ENCODE measurements around the gene IPO13. TPM values are rescaled to one million over a fixed set of nuclear protein-coding genes. Genes with fewer than 3 reads are reported as not detected.

Gene IPO13
- total RNA-seq, 1 donor from 2014 or later: 53.2 TPM

- H3K27me3 Mint-ChIP-seq (ENCODE audit: unreplicated experiment): peaks cover under 1% of the 10 kb centered on the region
- H3K4me3 Mint-ChIP-seq (ENCODE audit: unreplicated experiment): no peak overlapping the region
- DNase-seq: no peak
- no peaks in the 10 kb centered on the region for H3K4me1 Mint-ChIP-seq (ENCODE audit: low read depth, unreplicated experiment)
- no peak overlapping the region for H3K27ac Mint-ChIP-seq (ENCODE audit: unreplicated experiment)
- peaks cover 3% of the 10 kb centered on the region for H3K9me3 Mint-ChIP-seq (ENCODE audit: unreplicated experiment)
- no peaks in the 10 kb centered on the region for H3K36me3 Mint-ChIP-seq (ENCODE audit: unreplicated experiment)
- TF ChIP-seq CTCF (IDR thresholded peaks at IDR 0.05; ENCODE audit: partially characterized antibody, unreplicated experiment): no peak
These were observed 15.6 kb downstream of the IPO13 start for GRCh38 chr1:43962324-43962723.

- Mint-ChIP-seq H3K27me3 (ENCODE audit: unreplicated experiment) (peaks cover under 1% of the 10 kb centered on the region), H3K27ac (ENCODE audit: unreplicated experiment) (no peak overlapping the region), H3K9me3 (ENCODE audit: unreplicated experiment) (peaks cover 3% of the 10 kb centered on the region), H3K36me3 (ENCODE audit: unreplicated experiment) (no peaks in the 10 kb centered on the region), H3K4me3 (ENCODE audit: unreplicated experiment) (no peak overlapping the region), H3K4me1 (ENCODE audit: low read depth, unreplicated experiment) (no peaks in the 10 kb centered on the region)
- DNase-seq: no peak
- no peak for TF ChIP-seq CTCF (IDR thresholded peaks at IDR 0.05; ENCODE audit: partially characterized antibody, unreplicated experiment)
These were observed 16.3 kb downstream of the IPO13 start for GRCh38 chr1:43963006-43963405.

GRCh38 chr1:43963890-43964289 is 17.1 kb downstream of the IPO13 start:
- no peak overlapping the region for H3K4me3 Mint-ChIP-seq (ENCODE audit: unreplicated experiment)
- H3K9me3 Mint-ChIP-seq (ENCODE audit: unreplicated experiment): peaks cover 2% of the 10 kb centered on the region
- TF ChIP-seq CTCF (IDR thresholded peaks at IDR 0.05; ENCODE audit: partially characterized antibody, unreplicated experiment): no peak
- DNase-seq: no peak
- H3K27ac Mint-ChIP-seq (ENCODE audit: unreplicated experiment): no peak overlapping the region
- H3K27me3 Mint-ChIP-seq (ENCODE audit: unreplicated experiment): peaks cover 2% of the 10 kb centered on the region
- no peaks in the 10 kb centered on the region for H3K4me1 Mint-ChIP-seq (ENCODE audit: low read depth, unreplicated experiment)
- no peaks in the 10 kb centered on the region for H3K36me3 Mint-ChIP-seq (ENCODE audit: unreplicated experiment)

GRCh38 chr1:43965316-43965715 is 18.6 kb downstream of the IPO13 start:
- H3K9me3 Mint-ChIP-seq (ENCODE audit: unreplicated experiment): peaks cover 2% of the 10 kb centered on the region
- DNase-seq: no peak
- no peaks in the 10 kb centered on the region for H3K4me1 Mint-ChIP-seq (ENCODE audit: low read depth, unreplicated experiment)
- no peak for TF ChIP-seq CTCF (IDR thresholded peaks at IDR 0.05; ENCODE audit: partially characterized antibody, unreplicated experiment)
- H3K36me3 Mint-ChIP-seq (ENCODE audit: unreplicated experiment): no peaks in the 10 kb centered on the region
- no peak overlapping the region for H3K27ac Mint-ChIP-seq (ENCODE audit: unreplicated experiment)
- H3K4me3 Mint-ChIP-seq (ENCODE audit: unreplicated experiment): no peak overlapping the region
- H3K27me3 Mint-ChIP-seq (ENCODE audit: unreplicated experiment): peaks cover 4% of the 10 kb centered on the region

GRCh38 chr1:43968348-43968948 is 21.7 kb downstream of the IPO13 start:
- H3K4me3 Mint-ChIP-seq (ENCODE audit: unreplicated experiment): peak overlapping the region; percentile 51
- H3K27ac Mint-ChIP-seq (ENCODE audit: unreplicated experiment): peak overlapping the region; percentile 3
- H3K9me3 Mint-ChIP-seq (ENCODE audit: unreplicated experiment): peaks cover 4% of the 10 kb centered on the region
- no peaks in the 10 kb centered on the region for H3K36me3 Mint-ChIP-seq (ENCODE audit: unreplicated experiment)
- no peak for TF ChIP-seq CTCF (IDR thresholded peaks at IDR 0.05; ENCODE audit: partially characterized antibody, unreplicated experiment)
- H3K4me1 Mint-ChIP-seq (ENCODE audit: low read depth, unreplicated experiment): peaks cover 3% of the 10 kb centered on the region
- H3K27me3 Mint-ChIP-seq (ENCODE audit: unreplicated experiment): peaks cover 6% of the 10 kb centered on the region
- DNase-seq: no peak
